GM13976 (cell line): ENCODE results near the gene TMEM270.

Source experiments
- DNase-seq: peaks from one replicate; pipeline ENCODE4 v3.0.0; 2012; ENCODE audit warnings: low spot score
- in situ Hi-C: fragments of 300-500 bp; cut with MboI; formaldehyde crosslinking; loops from one replicate; pipeline ENCODE4 v1.12.0; 2022; ENCODE audit warnings: low sequenced_read_pairs, mixed read lengths, inconsistent platforms; ENCODE audit not compliant: unreplicated experiment
- TF ChIP-seq, protein P1 (sequence below): IDR thresholded peaks from 2 replicates; pipeline ENCODE4 v1.5.1; 2012; ENCODE audit warnings: borderline replicate concordance, mild to moderate bottlenecking; ENCODE audit not compliant: insufficient read depth; ENCODE audit errors: extremely low read depth, missing control alignments, control extremely low read depth

TMEM270 gene

DNA sequence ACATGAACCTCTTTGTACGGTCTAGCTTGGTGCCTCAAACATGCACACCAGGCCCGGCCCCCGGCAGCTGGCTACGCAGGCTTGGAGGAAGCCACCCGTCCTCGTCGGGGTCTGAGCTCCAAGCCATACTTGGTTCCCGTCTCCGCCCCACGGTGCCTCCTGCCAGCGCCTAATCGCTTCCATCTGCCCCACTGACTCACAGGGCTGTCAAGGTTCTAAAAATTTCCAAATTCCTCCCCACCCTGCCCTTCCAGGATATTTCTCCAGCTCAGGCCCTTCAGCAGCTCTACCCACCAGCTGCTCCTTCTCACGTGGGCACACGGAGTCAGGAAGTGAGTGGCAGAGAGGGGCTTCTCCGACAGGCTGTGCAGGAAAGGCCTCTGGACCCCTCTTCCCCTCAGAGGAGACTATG lies 38.8 kb downstream of the TMEM270 start:
- TF ChIP-seq, protein P1, sequence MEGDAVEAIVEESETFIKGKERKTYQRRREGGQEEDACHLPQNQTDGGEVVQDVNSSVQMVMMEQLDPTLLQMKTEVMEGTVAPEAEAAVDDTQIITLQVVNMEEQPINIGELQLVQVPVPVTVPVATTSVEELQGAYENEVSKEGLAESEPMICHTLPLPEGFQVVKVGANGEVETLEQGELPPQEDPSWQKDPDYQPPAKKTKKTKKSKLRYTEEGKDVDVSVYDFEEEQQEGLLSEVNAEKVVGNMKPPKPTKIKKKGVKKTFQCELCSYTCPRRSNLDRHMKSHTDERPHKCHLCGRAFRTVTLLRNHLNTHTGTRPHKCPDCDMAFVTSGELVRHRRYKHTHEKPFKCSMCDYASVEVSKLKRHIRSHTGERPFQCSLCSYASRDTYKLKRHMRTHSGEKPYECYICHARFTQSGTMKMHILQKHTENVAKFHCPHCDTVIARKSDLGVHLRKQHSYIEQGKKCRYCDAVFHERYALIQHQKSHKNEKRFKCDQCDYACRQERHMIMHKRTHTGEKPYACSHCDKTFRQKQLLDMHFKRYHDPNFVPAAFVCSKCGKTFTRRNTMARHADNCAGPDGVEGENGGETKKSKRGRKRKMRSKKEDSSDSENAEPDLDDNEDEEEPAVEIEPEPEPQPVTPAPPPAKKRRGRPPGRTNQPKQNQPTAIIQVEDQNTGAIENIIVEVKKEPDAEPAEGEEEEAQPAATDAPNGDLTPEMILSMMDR: no peak
- in situ Hi-C loops: no loop called here
- DNase-seq: no peak

DNA sequence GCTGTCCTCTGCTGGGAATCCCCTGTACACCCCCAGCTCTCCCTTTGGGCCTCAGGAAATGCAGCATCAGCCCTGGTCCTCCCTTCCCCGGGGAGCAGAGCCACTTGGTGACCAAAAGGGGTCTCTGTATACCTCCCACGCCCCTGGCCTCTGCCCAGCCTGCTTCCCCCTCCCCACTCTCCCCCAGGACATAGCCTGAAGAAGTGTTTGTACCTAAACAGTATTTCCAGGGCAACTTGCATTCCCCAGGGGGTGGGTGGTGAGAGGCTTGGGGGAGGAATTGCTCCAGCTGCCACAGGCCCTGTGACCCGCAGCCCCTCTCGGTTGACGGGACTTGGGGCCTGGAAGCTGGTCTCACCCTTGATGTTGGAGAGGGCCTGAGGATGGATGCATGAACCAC lies 39.3 kb downstream of the TMEM270 start:
- TF ChIP-seq, protein P1: no peak
- no peak for DNase-seq
- in situ Hi-C loops: no loop called here

DNA sequence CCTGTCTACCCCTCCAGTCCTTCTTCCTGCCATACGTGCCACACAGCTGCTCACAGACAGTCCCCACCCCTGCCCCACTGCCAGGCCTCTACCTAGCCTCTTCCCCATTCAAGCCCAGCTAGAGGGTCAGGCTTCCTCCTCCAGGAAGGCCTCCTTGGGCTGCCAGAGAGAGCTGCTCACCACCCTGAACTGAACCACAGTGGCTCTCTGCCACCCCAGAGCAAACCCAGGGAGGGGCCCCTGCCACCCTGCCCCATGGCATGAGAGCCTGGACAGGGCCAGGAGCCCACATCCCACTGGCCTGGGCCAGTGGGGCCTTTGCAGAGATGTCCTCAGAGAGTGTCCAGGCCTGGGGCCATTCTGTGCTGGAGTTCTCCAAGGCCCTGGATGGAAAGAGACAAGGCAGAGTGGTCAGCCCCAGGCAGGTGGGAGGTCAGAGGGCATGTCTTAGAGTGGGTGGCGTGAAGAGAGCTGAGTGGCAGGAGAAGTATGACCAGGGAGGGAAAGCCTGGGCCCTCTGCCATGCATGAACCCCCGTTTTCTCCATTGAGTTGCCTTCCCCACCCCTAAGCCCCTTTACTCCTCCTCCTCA lies 40.4 kb downstream of the TMEM270 start:
- in situ Hi-C loops: no loop called here
- TF ChIP-seq, protein P1: no peak
- no peak for DNase-seq

DNA sequence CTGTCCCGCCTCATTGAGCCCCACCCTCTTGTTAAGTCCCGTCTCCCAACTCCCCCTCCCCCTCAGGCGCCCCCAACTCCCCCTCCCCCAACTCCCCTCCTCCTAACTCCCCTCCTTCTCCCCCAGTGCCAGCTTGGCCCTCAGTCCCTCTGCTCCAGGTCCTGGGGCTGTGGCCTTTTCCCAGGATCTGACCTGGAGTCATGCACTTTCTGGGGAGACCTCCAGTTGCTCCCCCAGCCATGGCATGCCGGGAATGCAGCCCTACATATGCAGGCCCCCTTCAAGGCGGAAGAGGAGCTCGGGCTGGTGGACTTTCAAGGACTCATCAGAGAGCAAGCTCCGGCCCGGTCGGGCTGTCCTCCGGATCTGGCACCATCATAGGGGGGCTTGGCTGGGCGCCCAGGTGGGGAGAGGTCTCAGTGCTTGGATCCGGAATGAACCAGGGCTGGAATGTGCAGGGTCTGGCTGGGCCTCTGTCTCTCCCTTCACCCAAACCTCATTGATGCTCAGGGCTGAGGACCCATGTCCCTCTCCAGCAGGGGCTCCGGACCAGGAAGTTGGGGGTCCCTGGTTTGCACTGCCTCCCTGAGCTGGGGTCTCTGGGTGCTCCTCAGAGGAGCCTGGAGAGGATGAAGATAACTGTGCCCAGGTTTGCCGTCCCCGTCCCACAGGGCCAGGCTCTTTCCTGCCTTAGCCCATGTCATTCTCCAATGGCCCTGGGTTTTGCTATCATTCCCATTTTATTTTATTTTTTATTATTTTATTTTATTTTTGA lies 41.1 kb downstream of the TMEM270 start:
- DNase-seq: no peak
- in situ Hi-C loops: no loop called here
- TF ChIP-seq, protein P1: no peak

DNA sequence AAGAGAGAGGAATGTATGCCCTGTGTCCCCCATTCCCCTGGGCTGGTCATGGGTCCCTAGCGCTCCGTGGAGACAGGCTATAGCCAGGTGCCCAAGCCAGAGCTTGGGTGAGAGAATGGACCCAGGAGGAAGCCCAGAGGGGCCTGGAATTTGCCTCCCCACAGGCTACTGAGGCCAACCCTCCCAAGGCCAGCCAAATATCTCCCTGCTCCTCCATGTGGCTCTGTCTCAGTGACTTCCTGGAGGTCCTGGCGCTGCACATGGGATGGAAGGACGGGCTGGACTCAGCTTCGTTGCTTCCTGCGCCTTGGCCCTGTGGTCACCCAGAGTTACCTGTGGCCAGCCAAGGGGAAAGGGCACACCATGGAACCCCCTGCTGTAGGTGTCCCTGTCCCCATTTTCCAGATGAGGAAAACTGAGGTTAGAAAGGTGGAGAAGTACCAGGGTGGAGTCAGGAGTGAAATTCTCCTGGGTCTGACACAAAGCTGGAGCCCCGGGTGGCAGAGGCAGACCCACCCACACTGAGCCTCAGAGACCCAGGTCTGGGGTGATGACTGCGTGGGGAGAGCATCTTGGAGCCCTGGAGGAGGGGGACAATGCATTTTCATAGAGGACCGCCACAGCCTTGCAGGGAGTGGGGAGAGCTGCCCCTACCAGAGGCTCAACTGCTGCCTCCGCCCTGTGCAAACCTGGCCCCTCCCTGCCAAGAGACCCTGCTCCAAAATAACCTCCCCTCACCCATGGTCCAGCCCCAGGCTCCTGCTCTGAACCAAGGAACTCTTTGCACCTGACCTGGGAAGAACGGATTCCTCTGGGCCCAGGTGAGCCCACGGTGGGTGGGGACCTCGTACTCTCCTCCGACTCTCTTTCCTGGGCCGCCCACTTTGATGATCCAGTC lies 42.6 kb downstream of the TMEM270 start:
- TF ChIP-seq, protein P1: no peak
- no peak for DNase-seq
- in situ Hi-C loops: no loop called here
